Right kidney (tissue), 1 donor: ENCODE data around the gene TMEM45A.

ENCODE experiments used
- DNase-seq: peaks from one replicate; pipeline ENCODE4 v3.0.0-alpha.2; 2016

TMEM45A gene

GRCh38 chr3:100614941-100615340 lies 122.5 kb downstream of the TMEM45A start:
- no peak for DNase-seq

GRCh38 chr3:100615684-100616083 lies 123.3 kb downstream of the TMEM45A start:
- no peak for DNase-seq

GRCh38 chr3:100621251-100621650 lies 128.8 kb downstream of the TMEM45A start:
- no peak for DNase-seq
